T-helper 2 cell (primary cell): ENCODE results near the gene CYB5R2.
A peak's percentile ranks its signal among the peaks of the same experiment; 100 is the strongest.
"Not testable (repeated sequence)": the region's sequence is repeated elsewhere in the genome, so short reads cannot be mapped to it uniquely, and the experiment has no call there.

Source experiments
- DNase-seq, 5 experiments: peaks; one replicate each; pipeline versions ENCODE4 v3.0.0 to v3.0.0-alpha.2; 2012 to 2022

Gene CYB5R2

DNA sequence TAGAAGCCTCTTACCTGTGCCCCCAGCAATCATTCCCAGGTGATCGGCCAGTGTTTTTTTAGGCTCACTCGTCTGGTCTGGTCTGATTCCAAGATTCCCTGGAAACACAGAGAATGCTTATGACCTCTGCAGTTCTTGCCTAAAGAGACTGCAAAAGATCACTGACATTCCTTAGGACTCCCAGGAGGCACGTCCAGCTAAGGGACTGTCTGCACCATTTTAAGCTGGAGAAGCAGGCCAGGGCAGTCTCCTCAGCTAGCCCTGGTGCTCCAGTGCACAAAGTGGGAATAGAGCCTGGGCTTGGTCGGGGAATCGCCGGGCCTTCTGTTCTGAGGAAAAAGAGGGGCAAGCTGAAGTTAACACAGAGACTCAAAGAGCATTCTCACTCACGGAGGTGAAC lies 4.8 kb downstream of the CYB5R2 start:
- no peak for DNase-seq

DNA sequence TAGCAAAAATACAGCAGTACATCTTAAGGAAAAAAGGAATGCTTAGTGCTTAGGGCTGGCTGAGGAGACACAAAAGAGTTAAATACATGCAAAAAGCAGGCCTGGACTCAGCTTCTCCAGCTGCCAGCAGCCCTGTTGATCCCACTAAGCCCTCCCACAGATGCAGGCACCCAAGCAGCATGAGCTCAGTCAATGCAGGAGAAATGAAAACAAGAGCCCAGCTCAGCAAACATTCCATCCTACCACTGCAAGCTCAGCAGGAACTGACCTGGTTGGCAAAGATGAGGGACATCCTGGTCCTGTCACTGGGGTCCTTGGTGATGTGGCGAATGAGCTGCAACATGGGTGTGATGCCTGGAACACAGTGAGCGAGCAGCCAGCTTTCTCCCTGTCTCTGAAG lies 5.8 kb downstream of the CYB5R2 start:
- DNase-seq = no peak

DNA sequence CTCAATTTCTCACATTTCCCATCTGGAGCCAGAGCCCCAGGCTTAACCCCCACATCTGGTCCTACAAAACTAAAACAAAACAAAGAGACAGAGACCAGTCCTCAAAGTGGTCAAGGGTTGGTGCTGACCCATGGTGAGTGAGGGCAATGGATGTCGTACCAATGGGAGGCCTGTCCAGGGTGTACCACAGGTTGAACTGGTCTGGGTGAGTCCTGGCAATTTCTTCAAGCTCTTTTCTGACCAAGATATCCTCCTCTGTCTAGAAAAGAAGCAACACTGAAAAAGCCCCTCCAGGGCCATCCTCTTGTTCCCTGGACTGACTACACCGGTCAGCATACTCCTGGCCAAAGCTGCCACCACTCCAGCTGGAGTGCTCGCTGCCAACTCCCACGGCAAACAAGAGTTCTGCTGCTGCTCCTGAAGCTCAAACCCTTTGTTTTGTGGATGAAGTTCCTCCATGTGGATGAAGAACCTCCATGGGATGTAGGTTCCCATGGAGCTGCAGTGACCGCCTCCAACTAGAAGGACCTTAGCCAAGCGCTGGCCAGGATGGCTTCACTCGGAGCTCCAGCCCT lies 6.9 kb downstream of the CYB5R2 start:
- no peak for DNase-seq

DNA sequence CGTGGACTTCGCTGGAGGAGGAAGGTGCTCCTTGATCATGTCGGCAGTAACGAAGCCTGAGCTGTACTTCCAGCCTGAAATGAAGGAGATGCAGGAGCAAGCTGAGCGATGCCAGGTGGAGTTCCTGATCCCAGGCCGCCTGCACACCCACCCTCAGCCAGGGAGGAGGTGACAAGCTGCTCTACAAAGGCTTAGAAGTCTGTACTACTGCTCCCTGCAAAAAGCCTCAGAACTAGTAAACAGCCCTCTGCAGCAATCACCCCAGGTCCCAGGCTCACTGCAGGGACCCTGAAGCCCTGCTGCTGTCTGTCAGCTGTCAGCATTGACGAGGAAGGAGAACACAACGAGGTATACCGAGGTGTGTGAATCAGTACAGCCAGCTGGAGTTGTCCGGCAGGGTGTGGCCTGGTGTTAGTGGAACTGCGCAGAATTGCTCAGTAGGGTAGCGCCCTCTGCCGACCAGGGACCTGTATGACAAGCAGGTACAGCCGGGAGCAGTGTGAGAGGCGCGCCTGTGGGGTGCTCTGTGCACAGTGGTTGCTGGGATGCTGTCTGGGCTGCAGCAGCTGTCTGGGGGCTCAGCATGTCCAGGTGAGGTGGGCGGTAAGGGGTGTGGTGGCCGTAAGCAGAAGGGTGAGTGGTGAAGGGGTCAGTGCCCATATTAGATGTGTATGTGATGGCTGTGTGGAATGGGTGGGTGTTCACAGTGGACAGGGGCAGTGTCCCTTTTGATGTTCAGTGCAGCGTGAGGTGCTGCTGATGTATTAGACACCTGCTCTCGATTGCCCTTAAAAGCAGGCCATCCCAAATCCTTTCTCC lies 7.6 kb downstream of the CYB5R2 start:
- DNase-seq = peak; percentile 34 to 63 (median 52)

DNA sequence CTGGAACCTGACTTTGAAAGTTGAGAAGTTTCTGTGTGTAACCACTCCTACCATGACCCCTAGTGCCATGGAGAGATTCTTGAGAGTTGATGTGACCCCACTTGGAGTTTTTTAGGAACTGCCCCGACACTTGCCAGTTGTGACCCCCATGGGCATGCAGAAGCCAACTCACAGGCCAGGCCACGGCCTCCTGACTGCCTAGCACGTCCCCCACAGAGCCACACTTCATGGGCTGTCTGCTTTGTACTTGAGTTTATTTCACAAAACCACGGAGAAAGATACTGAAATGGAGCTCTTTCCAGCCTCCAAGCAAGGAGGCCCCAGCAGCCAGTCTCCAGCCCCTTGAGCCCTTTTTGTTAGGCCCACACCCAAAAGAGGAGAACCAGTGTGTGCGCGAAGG lies 8.4 kb downstream of the CYB5R2 start:
- no peak for DNase-seq

DNA sequence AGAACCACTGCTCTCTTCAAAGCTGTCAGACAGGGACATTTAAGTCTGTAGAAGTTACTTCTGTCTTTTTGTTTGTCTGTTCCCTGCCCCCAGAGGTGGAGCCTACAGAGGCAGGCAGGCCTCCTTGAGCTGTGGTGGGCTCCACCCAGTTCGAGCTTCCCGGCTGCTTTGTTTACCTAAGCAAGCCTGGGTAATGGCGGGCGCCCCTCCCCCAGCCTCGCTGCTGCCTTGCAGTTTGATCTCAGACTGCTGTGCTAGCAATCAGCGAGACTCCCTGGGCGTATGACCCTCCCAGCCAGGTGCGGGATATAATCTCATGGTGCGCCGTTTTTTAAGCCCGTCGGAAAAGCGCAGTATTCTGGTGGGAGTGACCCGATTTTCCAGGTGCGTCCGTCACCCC lies 9.8 kb downstream of the CYB5R2 start:
- DNase-seq = not testable (repeated sequence)

DNA sequence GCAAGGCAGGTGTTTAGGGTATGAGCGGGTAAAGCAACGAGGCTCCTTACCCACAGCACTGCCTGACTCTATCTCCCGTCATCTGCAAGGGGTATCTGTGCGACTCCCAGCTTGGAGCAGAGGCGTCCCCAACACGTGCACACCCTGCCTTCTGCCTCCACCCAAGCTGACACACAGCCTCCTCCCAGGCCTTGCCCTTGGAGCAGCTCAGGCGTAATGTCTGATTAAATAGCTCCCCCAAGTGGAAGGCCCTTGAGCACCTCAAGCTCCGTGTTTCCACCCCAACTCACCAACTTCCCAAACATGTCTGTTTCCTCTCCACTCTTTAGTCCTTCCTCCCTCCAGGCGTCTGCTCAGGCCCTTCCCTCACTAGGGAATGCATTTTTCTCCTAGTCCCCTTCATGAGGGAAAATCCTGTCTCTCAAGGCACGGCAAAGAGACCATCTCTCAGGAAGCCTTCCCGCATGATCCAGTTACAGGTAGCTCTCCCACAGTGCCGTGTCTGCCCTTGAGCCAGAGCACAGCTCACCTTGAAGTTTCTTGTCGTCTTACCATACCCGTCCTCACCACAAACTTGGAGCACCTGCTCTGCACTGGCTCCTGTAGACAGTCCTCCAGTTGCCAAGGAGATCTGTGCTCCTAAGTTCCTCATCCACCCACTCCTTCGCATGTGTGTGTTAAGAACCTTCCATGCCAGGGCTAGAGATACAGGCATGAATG lies 15.8 kb downstream of the CYB5R2 start:
- DNase-seq = peak in 1 of 5 experiments; percentile 54

DNA sequence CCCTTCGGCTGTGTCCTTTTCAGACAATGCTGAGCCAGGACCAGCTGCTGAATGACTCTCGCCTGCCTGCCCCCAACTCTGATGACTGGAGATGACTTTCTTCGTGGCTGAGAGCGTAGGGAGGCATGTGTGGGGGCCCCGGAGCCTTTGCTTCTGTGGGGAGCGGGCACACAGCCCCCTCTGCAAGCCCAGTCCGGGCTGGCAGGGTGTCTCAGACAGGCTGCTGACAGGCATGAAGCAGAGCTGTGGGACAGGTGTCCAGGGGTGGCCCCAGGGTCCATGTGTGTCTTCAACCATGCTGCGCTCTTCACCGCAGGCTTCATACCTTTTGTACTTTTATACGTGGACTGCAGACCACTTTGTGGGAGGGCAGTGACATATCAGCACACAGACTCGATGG lies 16.6 kb downstream of the CYB5R2 start:
- DNase-seq = no peak

DNA sequence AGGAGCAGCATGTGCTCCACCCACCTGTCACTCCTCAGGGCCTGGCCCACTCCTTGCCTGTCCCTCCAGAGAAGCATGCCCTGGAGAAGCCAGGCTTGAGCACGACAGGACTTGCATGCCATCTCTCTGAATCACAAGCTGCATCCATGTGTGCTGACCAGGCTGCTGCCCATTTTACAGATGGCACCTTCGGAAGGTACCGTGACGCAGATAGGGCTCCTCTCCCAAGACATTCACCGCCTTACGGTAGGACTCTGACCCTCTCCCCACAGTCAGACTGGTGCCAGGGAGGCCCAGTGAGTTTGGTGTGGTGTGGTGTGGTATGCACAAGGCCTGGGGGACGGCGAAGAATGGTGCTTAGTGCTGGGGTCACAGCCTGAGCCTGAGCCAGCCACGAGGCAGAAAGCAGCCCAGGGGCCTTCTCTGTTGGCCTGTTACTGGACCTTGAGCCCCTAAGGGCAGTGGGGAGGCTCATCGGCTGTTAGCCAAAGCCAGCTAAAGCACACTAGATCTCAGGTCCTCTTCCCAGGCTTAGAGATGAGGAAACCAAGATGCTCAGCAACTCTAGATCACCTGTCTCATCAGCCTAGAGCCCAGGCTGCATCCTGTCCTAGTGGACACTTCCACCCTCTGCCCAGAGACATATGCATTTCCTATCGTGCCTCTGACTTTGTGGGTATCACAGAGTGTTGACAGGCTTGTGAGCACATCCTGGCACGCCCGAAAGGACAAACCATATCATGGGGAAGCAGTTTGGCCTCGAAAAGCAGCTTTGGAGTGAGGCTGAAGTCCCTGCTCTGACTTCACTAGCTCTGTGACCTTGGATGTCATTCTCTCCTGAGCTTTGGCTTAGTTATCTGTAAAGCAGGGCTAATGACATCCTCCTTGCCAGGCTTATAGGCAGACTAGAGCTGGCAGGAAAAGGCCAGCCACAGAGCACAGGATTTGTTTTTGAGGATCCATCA lies 17.8 kb downstream of the CYB5R2 start:
- no peak for DNase-seq

DNA sequence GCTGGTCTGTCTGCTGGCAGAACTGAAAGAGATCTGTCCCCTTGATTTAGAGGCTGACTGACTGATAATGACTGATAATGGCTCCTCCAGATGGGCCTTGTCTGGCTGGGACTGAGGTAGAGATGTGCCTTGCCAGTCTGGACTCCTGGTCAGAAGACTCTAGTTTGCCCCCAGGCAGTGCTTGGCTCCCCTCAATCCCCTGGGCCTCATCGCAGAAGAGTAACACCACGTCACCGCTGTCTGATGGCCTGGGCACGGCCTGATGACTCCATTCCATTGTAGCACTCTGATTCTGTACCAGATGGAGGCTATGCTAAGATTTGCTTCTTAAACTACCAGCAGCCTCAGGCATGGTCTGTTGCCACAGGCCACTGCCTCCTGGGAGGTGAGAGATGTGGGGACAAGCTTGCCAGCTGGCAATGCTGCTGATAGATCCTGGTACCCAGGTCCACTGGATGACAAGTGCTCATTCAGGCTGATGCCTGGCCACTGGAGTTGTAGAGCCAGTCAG lies 19.1 kb downstream of the CYB5R2 start:
- DNase-seq = no peak

DNA sequence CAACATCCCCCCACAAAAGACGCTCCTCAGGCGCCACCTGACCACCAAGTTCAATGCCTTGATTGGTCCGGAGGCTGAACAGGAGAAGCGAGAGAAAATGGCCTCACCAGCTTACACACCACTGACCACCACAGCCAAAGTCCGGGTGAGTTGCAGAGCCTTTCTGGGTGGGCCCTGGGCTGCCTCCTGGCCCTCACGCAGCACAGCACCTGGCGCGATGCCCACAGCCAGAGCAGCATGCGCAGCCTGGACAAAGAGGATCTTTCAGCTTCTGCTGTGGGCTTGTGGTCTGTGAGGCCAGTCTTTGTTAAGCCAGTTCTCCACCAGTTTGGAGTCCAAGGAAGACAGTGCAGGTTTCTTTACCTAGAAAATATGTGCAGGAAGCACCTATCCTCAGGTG lies 21.6 kb downstream of the CYB5R2 start:
- DNase-seq = no peak

DNA sequence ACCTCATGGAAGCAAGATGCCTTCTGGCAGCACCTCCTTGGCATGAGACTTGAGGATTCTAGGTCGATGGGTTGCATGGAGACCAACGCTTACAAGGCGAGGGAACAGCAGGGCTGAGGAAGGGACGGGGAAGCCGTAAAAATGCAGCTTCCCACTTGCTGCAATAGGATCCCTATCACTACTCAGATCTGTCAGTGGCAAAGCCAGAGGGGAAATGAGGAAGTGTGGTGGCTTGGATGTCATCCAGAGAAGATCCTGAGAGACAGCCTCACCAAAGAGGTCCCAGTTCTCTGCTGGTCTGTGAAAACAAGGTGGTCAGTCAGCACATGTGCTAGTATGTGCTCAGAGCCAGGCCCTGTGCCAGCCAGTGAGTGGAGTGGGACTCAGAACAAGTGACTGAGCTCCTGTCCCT lies 22.2 kb downstream of the CYB5R2 start:
- no peak for DNase-seq

DNA sequence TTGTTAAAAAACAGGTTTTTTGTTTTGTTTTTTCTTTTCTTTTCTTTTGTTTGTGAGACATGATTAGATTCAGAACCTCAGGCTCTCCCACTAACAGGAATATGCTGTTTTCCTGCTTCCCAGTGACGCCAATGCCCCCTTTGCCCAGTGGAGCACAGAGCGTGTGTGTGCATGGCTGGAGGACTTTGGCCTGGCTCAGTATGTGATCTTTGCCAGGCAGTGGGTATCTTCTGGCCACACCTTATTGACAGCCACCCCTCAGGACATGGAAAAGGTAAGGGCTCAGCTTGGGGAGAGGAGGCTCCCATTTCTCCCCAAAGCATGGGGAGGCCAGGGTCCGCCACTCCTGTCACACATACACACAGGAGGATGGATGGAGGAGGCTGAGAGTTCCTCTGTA lies 25.0 kb downstream of the CYB5R2 start:
- no peak for DNase-seq

DNA sequence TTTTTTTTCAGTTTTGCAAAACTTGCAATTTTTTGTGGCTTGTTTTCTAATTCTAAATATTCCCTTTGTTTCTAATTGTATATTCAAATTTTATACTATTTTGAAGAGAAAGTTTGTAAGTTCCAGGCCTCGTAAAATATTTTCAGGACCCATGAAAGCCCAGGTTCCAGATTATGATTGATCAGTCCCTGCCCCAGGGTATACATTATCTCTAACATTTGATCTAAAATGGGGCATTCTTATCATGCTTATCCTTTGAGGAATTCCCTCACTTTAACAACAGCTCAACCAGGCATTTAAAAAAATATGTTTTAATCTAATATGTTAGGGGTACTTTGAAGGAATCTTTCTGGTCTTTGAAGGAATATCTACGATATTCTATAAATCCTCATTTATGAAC lies 26.4 kb downstream of the CYB5R2 start:
- no peak for DNase-seq

DNA sequence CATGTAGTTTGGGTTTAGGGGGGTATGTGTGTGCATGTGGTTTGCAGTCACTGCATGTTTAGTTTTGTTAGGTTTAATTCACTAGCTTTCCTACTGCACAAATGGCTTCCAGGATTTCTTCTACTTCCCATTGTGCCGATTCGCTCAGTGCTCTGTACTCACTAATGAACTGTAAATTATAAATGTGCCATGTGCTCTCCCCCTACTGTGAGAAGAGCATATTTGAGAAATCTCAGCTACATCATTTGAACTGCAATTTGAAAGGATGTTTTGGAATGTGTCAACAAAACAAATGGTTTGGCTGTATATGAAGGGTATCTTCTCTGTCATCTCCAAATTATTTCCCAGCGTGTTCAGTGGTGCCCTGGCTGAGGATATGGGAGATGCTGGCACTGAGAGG lies 28.1 kb downstream of the CYB5R2 start:
- DNase-seq = no peak

DNA sequence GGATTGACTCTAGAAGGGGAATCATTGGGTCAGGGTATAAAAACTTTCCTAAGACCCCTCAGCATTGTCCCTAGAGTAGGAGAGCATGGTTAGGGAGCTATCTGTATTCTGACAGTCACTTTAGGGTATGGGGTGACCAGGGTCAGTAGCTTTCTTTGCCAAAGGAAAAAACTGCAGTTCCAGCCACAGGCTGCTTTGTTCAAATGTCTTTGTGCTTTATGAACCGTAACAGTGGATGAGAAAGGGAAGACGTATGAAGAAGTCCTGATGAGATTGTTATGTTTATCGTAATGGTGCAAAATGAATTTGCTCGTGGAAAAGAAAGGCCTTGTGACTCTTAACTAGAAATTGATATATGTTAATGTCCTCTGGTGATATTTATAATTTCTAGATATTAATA lies 30.0 kb downstream of the CYB5R2 start:
- no peak for DNase-seq

DNA sequence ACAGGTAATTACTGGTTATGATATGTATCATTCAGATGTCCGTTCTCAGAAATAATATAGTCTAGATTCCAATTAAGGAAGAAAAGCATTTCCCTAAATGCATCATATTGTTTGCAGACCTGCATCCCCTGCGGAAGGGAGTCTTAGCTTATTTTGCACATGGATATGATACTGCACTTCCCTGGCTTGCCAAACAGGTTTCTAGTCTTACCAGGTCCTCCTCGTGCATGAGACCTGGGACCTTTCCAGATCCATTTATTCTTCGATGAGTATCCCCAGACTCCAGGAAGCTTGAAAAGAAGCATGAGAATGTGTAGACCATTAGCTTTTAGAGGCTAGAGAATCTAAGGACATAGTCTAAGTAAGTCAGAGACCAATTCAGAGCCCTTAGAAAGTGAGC lies 30.6 kb downstream of the CYB5R2 start:
- no peak for DNase-seq

DNA sequence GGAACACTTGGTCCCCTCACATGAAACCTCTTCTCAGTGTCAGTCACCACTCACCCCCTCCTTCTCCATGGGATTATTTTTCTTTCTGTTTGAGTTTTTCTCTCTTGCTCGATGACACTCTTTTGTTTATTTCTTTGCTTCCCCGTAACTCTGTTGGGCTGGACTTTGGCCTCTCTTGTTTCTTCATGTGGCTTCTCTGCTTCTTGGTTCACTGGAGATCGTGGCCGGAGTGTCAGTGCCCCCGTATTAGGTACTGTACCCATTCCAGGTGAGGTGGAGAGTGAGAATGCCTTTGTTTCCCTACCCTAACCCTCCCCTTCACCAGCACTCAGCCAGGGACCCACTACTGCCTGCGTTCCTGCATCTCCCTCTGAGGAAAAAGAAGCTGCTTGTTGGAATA lies 32.5 kb downstream of the CYB5R2 start:
- no peak for DNase-seq

DNA sequence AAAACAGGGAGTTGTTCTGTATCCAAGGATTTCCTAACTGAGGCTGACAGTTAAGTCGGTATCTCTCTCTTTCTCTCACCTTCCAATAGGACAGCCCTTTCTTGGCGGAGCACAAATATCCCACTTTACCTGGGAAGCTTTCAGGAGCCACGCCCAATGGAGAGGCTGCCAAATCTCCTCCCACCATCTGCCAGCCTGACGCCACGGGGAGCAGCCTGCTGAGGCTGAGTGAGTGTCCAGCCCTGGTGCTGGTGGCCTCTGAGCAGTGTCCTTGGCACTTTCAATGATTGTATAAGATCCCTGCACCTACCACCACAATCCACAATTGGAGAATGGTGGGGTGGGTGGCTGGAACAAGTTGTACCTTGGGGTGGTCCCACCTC lies 33.7 kb downstream of the CYB5R2 start:
- DNase-seq = no peak

DNA sequence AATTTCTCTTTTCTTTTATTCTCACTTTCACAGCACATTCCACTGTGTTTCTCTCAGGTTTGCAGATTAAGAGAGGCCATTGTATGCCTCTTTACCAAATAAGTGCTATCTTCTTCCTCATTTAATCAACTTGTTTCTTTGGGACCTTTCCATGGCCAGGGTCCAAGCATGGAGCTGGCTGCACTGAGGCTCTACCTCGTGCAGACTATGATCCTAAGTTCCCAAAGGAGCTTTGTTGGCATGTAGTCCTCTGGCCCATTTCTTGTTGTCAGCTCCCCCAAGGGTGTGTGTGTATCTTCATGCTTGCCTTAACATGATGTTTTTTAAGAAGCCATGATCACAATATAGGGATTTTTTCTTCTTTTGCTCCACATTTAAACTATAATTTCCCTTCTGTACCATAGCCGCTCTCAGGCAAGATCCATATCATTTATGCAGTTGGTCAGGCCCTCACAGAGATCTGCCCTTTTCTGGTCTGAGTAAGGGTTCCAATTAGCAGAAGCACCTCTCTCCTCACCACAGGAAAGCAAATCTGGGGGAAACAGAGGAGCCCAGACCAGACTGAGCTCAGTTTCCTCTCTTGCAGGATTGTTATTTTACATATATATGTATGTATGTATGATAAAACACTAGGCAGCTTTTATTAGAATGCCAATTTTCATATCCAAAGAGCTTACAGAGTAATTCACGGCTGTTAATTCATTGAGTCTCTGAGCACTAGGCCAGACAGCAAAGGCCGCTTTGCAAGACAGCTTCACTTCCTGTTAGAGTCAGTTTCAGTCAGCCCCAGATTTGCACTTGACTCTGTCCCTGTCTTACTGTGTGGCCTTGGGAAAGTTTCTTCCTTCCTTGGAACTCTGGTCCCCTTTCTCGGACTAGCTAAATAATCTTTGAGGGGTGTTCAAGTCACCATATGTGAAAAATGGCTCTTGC lies 34.3 kb downstream of the CYB5R2 start:
- no peak for DNase-seq

DNA sequence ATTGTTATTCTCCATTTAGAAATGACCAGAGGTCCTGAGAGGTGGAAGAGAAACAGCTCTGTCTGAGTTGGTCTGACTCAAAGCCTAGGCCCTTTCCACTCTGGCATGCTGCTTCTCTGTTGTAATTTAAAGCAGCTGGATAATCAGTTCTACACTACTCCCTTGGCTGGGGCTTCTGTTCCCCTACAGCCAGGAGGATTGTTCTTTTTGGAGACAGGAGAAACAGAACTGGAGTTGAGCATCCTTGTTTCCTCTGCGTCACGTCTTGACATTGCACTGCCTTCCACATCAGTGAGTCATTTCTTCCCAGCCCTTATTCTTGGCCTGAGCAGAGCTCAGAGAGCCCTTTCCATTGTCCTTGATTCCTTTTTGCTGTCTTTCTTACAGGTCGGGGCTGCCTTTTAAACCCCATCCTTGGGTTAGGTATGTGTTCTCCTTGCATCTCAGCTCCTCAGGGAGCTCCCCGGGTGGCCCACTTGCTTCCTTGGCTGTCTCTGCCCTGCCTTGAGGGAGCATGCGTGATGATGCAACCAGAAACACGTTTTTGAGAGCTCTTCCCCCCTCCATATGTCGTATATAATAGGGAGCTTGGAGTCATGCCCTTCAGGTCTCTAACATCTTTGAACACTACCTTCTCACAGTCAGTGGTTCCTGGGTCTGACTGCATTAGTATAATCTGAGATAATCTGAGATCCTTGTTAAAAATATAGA lies 35.7 kb downstream of the CYB5R2 start:
- no peak for DNase-seq
